DND-41 (cell line): Measurements from ENCODE around the gene CCDC92.

ENCODE experiments used
- ATAC-seq: fragments of 200-7000 bp; cut with Tn5 transposase; 3 replicates; pipeline ENCODE4 v1.9.1; 2021; ENCODE audit warnings: low read depth; ENCODE audit not compliant: insufficient read depth
- DNase-seq: peaks from one replicate; pipeline ENCODE4 v3.0.0-alpha.2; 2020
- H2AFZ ChIP-seq: 2 replicates; pipeline ENCODE4 v1.6.0; 2012; ENCODE audit warnings: low read depth, low read length
- H3K27ac ChIP-seq: 2 replicates; pipeline ENCODE4 v1.5.1; 2012; ENCODE audit warnings: low read length, inconsistent platforms
- H3K27me3 ChIP-seq: fragments of 200-600 bp; sonication (generic); 2 replicates; pipeline ENCODE4 v1.6.0; 2012; ENCODE audit warnings: low read length, mild to moderate bottlenecking, inconsistent platforms; ENCODE audit not compliant: insufficient read depth, poor library complexity
- H3K36me3 ChIP-seq: 2 replicates; pipeline ENCODE4 v1.5.1; 2012; ENCODE audit warnings: low read length, inconsistent platforms; ENCODE audit not compliant: insufficient read depth
- H3K4me1 ChIP-seq: 2 replicates; pipeline ENCODE4 v1.5.1; 2012; ENCODE audit warnings: mild to moderate bottlenecking, low read length; ENCODE audit not compliant: insufficient read depth
- H3K4me2 ChIP-seq: 2 replicates; pipeline ENCODE4 v1.6.0; 2012; ENCODE audit warnings: mild to moderate bottlenecking, moderate library complexity, low read length, inconsistent platforms; ENCODE audit not compliant: insufficient read depth
- H3K4me3 ChIP-seq, 2 experiments: fragments of 200-600 bp in 1 of 2; shearing (Covaris generic) in 1 of 2; 2 replicates each; pipeline ENCODE4 v1.5.1; 2012 to 2016; ENCODE audit warnings: inconsistent platforms in 2 of 2, low read length in 2 of 2, mild to moderate bottlenecking in 2 of 2, low read depth in 1 of 2, moderate library complexity in 1 of 2
- H3K79me2 ChIP-seq: 2 replicates; pipeline ENCODE4 v1.6.0; 2012; ENCODE audit warnings: low read length, inconsistent platforms; ENCODE audit not compliant: insufficient read depth
- H3K9ac ChIP-seq: 2 replicates; pipeline ENCODE4 v1.6.0; 2012; ENCODE audit warnings: low read depth, mild to moderate bottlenecking, inconsistent platforms, low read length, moderate library complexity
- H3K9me3 ChIP-seq: 2 replicates; pipeline ENCODE4 v1.5.1; 2012; ENCODE audit warnings: low read length, moderate library complexity, mild to moderate bottlenecking, inconsistent platforms; ENCODE audit not compliant: insufficient read depth, severe bottlenecking
- H4K20me1 ChIP-seq: 2 replicates; pipeline ENCODE4 v1.6.0; 2012; ENCODE audit warnings: low read length; ENCODE audit not compliant: insufficient read depth
- EZH2 ChIP-seq: IDR thresholded peaks from 3 replicates; pipeline ENCODE4 v1.6.1; 2012; ENCODE audit warnings: borderline replicate concordance, low read depth, mild to moderate bottlenecking, moderate library complexity, low read length, inconsistent platforms; ENCODE audit not compliant: severe bottlenecking
- TF ChIP-seq, protein P1 (sequence below): IDR thresholded peaks from 2 replicates; pipeline ENCODE4 v1.5.1; 2012; ENCODE audit warnings: borderline replicate concordance, low read length, moderate library complexity, mild to moderate bottlenecking; ENCODE audit not compliant: poor library complexity, severe bottlenecking; ENCODE audit errors: extremely low read depth

The CCDC92 gene

DNA sequence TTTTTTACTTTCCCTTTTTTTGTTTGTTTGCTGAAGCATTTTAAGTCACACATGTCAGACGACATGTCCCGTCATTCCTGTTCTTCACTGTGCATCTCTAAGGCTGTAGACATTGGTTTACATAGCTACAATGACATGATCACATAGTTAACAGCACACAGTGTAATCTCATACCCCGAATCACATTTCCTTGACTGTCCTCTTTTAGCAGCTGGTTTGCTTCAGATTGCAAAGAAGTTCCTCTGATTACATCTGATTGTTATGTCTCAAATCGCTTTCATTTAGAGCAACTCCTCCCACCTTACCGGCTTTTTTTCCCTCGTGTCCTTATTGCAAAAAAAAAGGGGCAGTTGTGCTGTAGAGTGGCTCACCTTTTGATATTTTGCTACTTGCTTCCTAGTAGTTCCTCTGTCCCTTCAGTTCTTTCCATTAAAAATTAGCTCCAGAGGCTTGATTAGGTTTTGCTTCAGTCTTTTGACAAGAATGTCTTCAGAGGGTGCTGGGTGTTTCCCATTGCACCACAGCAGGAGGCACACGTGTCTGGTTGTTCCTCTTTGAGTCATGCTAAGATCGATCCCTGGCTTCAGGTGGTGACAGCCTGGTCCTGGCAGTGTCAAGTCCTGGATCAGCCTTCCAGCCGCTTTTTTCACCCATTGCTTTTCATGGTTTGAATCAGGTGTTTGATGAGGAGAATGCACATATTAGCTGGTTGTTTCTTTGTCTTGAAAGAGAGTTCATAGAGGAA lies 35.4 kb upstream of the CCDC92 start:
- H3K4me1 ChIP-seq: no peaks in the 10 kb centered on the region
- H3K9me3 ChIP-seq: no peaks in the 10 kb centered on the region
- H2AFZ ChIP-seq: no peak overlapping the region
- DNase-seq: no peak
- H3K9ac ChIP-seq: no peak overlapping the region
- H3K4me3 ChIP-seq: no peak overlapping the region
- no peaks in the 10 kb centered on the region for H3K27me3 ChIP-seq
- TF ChIP-seq, protein P1, sequence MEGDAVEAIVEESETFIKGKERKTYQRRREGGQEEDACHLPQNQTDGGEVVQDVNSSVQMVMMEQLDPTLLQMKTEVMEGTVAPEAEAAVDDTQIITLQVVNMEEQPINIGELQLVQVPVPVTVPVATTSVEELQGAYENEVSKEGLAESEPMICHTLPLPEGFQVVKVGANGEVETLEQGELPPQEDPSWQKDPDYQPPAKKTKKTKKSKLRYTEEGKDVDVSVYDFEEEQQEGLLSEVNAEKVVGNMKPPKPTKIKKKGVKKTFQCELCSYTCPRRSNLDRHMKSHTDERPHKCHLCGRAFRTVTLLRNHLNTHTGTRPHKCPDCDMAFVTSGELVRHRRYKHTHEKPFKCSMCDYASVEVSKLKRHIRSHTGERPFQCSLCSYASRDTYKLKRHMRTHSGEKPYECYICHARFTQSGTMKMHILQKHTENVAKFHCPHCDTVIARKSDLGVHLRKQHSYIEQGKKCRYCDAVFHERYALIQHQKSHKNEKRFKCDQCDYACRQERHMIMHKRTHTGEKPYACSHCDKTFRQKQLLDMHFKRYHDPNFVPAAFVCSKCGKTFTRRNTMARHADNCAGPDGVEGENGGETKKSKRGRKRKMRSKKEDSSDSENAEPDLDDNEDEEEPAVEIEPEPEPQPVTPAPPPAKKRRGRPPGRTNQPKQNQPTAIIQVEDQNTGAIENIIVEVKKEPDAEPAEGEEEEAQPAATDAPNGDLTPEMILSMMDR: no peak
- no peak for TF ChIP-seq EZH2
- H3K4me2 ChIP-seq: no peak overlapping the region
- H3K27ac ChIP-seq: no peak overlapping the region
- peaks cover 64% of the 10 kb centered on the region for H3K36me3 ChIP-seq
- peaks cover 25% of the 10 kb centered on the region for H4K20me1 ChIP-seq
- peaks cover 14% of the 10 kb centered on the region; the same call in 1 of the 2 replicates for H3K79me2 ChIP-seq
- ATAC-seq: no peak

DNA sequence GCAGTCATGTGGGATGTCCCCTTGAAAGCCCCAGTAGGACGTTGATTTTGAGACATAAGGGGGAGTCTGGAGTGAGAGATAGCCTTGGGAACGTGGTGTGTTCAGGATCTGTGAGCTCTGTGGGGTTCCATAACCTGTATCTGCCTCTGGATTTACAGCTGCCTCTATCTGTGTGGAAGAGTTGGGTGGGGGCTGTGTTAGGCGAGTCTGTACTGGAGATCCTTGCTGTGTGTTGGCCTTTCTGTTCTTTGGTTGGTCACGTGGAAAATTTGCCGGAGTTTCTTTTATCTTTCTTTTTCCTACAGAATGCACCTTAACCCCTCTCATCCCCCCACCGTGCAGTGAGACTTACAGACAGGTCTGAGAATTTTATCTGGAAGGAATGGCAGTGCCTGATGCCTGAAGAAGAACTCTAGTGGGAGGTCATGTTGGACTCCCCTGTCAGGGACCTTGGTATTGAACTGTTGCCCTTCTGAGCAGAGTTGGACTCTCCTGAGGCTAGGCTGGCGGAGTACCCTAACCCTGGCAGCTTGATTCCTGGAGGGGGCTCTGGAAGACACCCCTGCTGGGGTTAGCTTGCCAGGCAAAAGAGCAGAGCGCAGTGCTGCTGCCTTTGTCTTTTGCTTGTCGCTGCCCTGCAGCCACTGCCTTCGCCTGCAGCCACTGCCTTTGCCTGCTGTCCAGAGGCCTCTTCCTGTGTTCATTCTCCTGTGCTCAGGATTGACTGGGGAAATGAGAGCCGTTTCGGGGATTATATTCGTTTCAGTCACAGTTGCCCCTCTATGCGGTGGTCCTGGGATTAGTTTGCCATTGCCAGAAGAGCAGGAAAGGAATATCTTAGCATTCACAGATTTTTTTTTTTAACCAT lies 34.4 kb upstream of the CCDC92 start:
- ATAC-seq: no peak
- TF ChIP-seq, protein P1: no peak
- TF ChIP-seq EZH2: no peak
- Histone ChIP-seq H3K27me3 (no peaks in the 10 kb centered on the region), H3K79me2 (peaks cover 20% of the 10 kb centered on the region; the same call in 1 of the 2 replicates), H3K9ac (no peak overlapping the region), H4K20me1 (peaks cover 34% of the 10 kb centered on the region), H3K36me3 (peaks cover 64% of the 10 kb centered on the region), H3K27ac (no peak overlapping the region), H3K4me2 (no peak overlapping the region), H3K4me1 (no peaks in the 10 kb centered on the region), H3K4me3 (no peak overlapping the region), H2AFZ (no peak overlapping the region), H3K9me3 (no peaks in the 10 kb centered on the region)
- no peak for DNase-seq

DNA sequence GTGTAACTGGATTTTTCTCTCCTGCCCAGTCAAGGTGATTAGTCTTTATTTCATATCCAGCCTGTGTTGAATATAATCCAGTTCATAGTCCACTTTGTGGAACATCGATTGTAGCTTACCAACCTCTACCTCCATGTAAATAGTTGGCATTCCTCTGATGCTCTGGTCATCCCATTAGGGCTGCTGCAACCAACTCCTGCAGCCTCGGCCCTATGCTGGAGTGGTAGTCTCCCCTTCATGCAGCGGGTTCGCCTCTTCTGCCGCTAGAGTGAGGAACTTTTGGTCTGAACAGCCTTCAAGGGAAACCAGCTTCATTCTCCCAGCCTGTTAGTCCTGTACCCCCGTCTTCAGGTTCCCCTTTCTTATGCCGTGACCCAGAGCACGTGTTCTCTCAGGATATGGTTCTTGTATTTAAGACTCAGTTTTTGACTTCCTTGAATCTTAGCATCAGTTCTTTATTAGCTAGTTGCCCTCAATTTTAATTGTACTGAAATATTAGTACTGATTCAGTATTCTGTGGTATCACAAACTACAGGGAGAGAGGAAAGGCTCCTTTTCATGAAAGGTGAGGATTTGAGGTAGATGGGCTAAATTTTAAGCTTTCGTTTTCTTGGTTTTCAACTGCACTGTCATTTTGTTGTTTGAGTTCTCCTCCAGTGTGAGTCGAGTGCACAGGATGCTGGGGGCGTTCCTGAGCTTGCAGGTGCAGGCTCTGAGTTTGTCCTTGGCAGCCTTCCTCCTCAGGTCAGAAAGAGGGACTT lies 33.6 kb upstream of the CCDC92 start:
- no peak overlapping the region for H3K4me2 ChIP-seq
- no peak overlapping the region for H2AFZ ChIP-seq
- H4K20me1 ChIP-seq: peaks cover 40% of the 10 kb centered on the region
- no peaks in the 10 kb centered on the region for H3K4me1 ChIP-seq
- H3K27me3 ChIP-seq: no peaks in the 10 kb centered on the region
- no peak for ATAC-seq
- H3K4me3 ChIP-seq: no peak overlapping the region
- peaks cover 64% of the 10 kb centered on the region for H3K36me3 ChIP-seq
- DNase-seq: no peak
- TF ChIP-seq, protein P1: no peak
- no peak for TF ChIP-seq EZH2
- peaks cover 25% of the 10 kb centered on the region; the same call in 1 of the 2 replicates for H3K79me2 ChIP-seq
- no peak overlapping the region for H3K9ac ChIP-seq
- no peak overlapping the region for H3K27ac ChIP-seq
- no peaks in the 10 kb centered on the region for H3K9me3 ChIP-seq
